Tibial nerve (tissue), 3 donors: ENCODE data around the gene RELN.
"Not testable (repeated sequence)": the region's sequence is repeated elsewhere in the genome, so short reads cannot be mapped to it uniquely, and the experiment has no call there.

Experiments used
- CTCF ChIP-seq, 5 experiments: fragments of 200-600 bp in 3 of 5; fragments of 450-650 bp in 2 of 5; sonication (generic) in 3 of 5; IDR thresholded peaks; one replicate each; pipeline ENCODE4 v1.5.1; 2016 to 2019; ENCODE audit warnings: antibody characterized with exemption in 5 of 5, mild to moderate bottlenecking in 3 of 5, moderate library complexity in 2 of 5
- POLR2A ChIP-seq, 2 donors: fragments of 450-650 bp; IDR thresholded peaks; one replicate each; pipeline ENCODE4 v1.6.1; 2017; ENCODE audit warnings: antibody characterized with exemption in 2 of 2, mild to moderate bottlenecking in 2 of 2, moderate library complexity in 2 of 2

DNA sequence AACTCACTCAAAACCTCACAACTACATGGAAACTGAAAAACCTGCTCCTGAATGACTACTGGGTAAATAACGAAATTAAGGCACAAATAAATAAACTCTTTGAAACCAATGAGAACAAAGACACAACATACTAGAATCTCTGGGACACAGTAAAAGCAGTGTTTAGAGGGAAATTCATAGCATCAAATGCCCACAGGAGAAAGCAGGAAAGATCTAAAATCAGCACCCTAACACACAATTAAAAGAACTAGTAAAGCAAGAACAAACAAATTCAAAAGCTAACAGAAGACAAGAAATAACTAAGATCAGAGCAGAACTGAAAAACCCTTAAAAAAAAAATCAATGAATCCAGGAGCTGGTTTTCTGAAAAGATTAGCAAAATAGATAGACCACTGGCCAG is 202.4 kb downstream of the RELN start:
- not testable (repeated sequence) for TF ChIP-seq CTCF, POLR2A (IDR thresholded peaks at IDR 0.05)
